NCI-H446 (cell line): ENCODE data around the gene NOB1.
A peak's percentile ranks its signal among the peaks of the same experiment; 100 is the strongest.
"Not testable (repeated sequence)": the region's sequence is repeated elsewhere in the genome, so short reads cannot be mapped to it uniquely, and the experiment has no call there.

Experiments
- DNase-seq, 2 experiments: peaks; one replicate each; lab custom pipeline; 2025; lab: John Stamatoyannopoulos, UW

Gene NOB1

DNA sequence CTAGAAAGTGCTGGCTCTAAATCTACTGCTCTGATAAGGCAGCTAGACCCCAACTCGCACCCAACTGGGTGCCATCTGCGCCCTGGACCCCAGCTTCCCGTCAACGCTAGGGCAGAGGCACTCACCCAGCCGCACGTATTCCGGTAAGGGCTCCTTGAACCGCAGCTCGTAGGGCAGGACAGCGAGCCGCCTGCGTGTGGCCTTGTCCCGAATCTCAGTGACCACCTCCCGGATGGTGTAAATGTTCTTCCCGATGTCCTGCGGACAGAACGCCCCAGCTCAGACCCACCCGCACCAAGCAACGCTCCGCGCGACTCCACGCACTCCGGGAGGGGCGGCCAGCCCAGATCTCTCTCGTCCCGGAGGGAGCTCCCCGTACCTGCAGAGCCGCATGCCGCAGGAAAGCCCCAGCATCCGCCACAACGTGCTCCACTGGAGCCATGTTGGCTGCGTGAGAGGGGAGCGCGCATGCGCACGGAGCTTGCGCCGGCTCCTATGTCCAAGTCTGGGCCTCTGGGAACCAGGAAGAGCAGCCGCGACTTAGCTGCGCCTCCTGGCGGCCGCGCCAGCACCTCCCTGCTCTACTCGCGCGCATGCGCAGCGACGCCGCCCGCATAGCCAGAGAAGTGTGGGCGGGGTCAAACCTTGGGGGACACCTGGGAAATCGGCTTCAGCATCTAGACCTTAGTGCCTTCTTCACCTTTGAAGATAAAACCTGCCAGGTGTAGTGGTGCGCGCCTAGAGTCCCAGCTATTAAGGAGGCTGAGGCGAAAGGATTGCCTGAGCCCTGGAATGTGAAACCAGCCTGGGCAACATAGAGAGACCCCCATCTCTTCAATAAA is at the start of gene NOB1:
TSS of gene NOB1 (minus strand) at position 458 of the 842 bp plus-strand sequence. CDS start at position 442, 16 bp downstream.
- peak; percentile 58 to 94 for DNase-seq

DNA sequence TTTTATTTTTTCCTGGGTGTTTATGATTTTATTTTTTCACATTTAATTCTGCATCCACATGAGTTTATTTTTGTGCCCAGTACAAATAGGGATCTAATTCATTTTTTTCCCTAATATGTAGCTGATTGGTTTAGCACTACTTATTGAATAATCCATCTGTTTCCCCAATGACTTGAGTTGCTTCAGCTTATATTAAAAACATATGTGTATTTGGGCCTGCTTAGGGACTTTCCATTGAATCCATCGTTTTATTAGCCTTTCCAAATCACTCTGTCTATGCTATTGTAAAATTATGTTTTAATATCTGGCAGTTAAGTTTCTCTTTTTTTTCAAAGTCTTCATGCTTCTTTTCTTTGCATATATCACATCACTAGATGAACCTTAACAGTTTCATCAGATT is 49.6 kb upstream of the NOB1 start:
- no peak for DNase-seq

DNA sequence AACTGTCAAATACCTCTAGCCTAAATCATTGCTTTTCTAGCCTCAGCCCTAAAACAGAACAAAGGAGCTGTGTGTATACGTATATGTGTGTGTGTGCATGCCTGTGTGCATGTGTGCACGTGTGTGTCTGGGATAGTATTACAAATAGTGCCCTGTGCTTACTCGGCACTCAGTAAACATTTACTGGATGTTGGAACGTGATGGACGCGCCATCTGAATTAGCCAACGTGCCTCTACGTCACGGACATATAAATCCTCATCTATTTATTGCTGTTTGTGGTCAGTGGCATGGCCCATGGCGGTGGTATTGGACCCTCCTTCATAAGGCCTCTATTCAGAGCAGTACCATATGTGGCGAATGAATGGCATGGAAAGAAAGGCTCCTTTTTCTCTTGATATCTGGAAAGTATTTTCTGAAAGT is 44.9 kb upstream of the NOB1 start:
- DNase-seq, result no peak

DNA sequence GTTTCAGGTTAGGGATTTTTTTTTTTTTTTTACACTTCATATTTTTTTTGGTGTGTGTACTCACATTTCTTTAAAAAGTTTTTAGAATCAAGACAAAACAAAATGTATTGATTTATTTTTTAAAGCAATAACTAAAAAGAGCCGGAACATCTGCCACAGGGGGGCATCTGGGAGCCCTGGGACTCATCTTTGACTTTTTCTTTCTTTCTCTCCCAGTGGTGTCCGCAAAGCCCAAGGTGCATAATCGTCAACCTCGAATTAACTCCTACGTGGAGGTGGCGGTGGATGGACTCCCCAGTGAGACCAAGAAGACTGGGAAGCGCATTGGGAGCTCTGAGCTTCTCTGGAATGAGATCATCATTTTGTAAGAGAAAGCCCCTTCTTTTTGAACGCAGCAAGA is 43.7 kb upstream of the NOB1 start:
- no peak for DNase-seq

DNA sequence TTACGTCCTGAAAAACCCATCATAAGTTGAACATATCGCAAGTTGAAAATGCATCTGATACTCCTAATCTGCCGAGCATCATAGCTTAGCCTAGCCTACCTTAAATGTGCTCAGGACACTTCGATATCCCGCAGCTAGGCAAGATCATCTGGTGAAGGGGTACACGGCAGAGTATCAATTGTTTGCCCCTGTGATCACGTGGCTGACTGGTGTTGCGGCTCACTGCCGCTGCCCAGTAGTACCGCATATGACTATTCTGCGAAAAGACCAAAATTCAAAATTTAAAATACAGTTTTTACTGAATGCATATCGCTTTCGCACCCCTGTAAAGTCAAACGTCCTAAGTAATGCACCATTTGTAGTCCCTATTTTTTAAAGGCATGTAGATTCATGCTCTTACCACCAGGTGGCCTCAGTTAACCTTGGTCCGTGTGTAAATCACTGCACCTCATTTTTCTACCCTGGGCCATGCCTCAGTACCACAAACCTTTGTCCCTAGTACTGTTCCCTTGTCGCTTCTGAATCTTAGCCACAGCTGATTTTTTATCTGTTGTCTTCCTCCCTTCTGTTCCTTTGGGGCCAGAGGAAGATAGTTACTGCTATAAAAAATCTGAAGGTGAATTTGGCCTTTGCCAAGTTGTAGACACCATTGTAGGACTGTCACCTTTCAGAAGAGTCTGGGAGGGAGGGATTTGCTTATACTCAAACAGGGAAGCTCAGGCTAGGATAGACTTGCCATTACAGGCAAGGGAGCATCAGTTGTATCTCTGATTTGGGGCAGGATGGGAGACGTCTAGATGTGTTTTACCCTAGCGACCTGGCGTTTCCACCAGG is 41.8 kb upstream of the NOB1 start:
- DNase-seq, result peak; percentile 5 to 56

DNA sequence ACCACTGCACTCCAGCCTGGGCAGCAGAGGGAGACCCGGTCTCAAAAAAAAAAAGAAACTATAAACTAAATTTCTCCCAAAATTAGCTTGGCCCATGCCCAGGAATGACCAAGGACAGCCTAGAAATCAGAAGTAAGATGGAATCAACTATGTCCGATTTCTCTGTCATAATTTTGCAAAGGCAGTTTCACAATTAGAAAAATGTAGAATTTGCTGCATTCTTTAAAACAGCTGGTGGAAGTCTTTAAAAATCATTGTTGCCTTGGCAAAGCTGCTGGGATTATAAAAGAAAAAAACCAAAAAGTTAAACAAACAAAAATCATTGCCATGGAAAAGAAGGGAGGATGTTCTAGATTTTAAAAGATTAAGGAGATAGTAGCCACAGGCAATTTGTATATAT is 39.8 kb upstream of the NOB1 start:
- no peak for DNase-seq

DNA sequence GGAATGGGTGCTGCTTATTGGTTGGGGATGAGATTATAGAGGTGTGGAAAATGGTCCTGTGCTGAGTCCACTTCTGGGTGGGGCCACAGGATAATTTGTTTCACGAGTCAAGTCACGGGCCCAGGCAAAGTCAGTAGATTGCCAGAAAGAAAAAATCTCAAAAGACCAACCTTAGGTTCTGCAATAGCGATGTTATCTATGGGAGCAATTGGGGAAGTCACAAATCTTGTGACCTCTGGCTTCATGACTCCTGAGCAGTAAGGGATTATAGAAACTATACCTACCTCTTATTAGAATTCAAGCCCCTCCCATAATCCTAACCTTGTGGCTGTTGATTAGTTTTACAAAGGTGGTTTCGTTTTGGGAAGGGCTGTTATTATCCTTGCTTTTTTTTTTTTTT is 38.8 kb upstream of the NOB1 start:
- no peak for DNase-seq

DNA sequence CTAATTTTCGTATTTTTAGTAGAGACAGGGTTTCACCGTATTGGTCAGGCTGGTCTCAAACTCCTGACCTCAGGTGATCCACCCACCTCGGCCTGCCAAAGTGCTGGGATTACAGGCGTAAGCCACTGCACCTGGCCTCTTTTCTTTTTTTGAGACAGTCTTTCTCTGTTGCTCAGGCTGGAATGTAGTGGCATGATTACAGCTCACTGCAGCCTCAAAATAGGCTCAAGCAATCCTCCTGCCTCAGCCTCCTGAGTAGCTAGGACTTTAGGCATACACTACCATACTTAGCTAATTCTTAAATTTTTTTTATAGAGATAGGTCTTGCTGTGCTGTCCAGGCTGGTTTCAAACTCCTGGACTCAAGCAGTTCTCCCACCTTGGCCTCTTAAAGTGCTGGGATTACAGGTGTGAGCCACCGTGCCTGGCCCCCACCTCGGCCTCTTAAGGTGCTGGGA is 36.7 kb upstream of the NOB1 start:
- DNase-seq, result not testable (repeated sequence)

DNA sequence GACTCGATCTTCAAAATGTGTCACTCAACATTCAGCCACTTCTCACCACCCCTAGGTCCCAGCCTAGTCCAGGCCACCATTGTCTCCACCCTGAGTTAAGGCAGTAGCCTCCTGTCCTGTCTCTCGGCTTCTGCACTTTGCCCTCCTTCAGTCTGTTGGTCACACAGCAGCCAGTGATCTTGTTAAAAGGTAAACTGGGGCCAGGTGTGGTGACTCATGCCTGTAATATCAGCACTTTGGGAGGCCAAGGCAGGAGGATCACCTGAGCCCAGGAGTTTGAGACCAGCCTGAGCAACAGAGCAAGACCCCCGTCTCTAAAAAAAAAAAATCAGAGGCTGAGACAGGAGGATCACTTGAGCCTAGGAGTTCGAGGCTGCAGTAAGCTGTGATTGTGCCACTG is 33.2 kb upstream of the NOB1 start:
- DNase-seq, result no peak

DNA sequence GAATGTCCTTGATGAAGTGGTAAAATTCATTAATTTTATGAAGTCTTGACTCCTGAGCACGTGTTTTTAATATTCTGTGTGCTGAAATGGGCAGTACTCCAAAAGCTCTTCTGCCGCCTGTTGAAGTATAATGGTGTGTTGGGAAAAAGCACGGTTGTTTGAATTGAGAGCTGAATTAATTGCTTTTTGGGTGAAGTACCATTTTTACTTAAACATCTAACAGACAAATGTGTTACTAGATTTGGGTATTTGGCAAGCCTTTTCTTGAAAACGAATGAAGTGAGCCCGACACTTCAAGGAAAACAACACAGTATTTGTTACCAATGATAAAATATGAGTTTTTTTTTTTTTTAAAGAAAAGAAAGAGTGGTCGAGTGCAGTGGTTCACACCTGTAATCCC is 29.9 kb upstream of the NOB1 start:
- DNase-seq, result no peak

DNA sequence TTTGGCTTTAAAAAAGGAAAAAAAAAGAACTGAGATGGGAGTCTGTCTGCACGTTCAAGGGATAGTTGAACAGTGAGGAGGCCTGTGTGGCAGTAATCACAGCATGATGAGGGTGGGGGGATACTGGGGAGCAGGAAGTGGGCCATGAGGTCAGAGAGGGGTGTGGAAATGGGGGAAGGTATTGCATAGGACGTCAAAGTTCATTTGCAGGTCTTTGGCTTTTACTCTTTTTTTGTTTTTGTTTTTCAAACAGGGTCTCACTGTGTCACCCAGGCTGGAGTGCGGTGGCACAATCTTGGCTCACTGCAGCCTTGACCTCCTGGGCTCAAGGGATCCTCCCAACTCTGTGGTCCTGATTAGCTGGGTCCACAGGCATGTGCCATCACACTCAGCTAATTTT is 26.4 kb upstream of the NOB1 start:
- no peak for DNase-seq

DNA sequence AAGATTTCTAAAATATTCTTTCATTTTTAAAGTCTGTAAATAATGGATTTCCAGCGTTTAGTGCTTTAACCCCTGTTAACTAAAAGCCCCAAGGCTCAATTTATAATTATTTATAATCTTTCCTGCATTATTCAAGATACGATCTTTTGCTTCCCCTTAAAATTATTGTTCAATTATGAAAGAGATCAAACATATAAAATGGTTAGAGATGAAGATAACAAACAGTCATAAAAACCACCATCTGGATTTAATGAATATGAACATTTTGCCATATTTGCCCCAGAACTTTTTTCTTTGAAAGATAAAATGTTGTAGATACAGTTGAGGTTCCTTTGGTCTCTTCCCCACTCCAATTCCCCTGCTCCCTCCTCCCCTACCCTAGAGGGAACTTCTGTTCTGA is 25.0 kb upstream of the NOB1 start:
- no peak for DNase-seq

DNA sequence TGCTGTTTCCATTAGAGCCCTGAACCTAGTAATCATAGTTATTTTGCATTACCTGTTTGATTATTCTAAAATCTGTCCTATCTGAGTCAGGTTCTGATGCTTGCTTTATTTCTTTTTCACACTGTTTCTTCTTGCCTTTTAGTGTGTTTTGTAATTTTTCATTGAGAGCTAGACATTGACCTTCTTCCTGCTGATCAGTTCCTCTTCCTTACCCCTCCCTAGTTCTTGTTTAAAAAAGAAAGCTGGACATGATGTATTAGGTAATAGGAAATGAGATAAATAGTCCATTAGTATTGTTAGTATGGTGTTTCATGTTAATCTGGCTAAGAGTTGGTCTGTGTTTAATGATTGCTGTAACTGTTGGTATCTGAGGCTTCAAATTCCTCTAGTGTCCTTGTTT is 20.8 kb upstream of the NOB1 start:
- DNase-seq, result no peak

DNA sequence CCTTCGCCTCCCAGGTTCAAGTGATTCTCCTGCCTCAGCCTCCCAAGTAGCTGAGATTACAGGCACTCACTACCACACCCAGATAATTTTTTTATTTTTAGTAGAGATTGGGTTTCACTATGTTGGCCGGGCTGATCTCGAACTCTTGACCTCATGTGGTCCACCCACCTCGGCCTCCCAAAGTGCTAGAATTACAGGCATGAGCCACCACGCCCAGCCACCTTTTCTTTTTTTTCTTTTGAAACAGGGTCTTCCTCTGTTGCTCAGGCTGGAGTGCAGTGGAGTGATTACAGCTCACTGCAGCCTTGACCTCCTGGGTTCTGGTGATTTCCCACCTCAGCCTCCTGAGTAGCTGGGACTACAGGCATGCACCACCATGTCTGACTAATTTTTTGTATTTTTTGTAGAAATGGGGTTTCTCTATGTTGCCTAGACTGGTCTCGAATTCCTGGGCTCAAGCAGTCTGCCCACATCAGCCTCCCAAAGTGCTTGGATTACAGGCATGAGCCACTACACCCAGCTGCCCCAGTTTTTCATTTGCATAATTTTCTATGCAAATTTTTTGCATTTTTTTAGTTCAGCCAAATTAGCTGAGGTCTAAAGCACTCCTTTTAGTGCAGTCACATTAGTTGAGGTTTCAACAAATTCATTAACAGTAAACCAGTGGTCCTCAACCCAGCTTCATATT is 18.7 kb upstream of the NOB1 start:
- DNase-seq, result no peak

DNA sequence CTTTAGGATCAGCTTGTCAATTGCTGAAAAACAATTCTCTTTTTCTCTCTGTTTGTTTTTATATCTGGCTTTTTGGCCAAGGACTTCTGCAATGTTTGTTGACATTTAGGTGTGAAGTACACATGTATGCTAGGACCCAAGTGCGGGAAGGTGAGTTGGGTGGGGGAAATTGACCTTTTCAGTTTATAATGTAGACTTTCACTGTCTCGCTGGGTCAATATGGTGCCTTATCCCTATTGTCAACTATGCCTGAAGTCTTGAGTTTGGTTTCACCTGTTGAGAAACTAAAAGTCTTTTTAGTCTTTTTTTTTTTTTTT is 16.9 kb upstream of the NOB1 start:
- no peak for DNase-seq

DNA sequence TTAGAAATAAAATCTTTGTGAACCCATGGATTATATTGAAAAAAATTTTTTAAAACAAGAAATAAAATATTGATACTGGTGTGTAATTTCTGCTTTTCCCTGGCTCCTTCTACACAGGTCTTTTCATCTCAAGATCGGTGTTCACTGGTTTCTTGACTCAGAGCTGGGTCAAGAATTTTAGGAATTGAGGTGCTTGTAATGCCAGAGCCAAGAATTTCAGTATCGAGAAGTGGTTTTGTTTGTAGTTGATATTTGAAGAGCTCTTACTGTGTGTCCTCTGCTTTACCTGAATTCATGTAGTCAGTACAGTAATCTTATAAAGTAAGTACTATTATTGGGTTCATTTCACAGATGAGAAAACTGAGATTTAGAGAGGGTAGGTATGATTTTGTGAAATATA is 14.7 kb upstream of the NOB1 start:
- no peak for DNase-seq

DNA sequence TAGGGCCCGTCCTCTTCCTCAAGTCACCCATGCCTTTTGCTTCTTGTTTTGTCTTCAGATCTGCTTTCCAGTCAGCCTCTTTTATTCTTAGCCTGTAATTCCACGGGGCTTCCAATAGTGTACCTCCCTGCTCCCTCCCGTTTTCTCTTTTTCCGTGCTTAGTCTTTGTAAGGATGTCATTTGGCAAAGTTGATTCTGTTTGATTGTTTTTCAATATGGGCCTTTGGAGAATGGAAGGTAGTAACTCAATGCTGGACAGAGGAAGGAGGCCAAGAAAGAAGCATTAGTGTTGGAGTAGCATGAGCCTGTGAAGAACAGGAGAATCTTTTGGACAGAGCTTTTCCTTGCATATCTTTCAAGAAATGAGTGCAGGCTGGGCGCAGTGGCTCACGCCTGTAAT is 13.9 kb upstream of the NOB1 start:
- DNase-seq, result no peak

DNA sequence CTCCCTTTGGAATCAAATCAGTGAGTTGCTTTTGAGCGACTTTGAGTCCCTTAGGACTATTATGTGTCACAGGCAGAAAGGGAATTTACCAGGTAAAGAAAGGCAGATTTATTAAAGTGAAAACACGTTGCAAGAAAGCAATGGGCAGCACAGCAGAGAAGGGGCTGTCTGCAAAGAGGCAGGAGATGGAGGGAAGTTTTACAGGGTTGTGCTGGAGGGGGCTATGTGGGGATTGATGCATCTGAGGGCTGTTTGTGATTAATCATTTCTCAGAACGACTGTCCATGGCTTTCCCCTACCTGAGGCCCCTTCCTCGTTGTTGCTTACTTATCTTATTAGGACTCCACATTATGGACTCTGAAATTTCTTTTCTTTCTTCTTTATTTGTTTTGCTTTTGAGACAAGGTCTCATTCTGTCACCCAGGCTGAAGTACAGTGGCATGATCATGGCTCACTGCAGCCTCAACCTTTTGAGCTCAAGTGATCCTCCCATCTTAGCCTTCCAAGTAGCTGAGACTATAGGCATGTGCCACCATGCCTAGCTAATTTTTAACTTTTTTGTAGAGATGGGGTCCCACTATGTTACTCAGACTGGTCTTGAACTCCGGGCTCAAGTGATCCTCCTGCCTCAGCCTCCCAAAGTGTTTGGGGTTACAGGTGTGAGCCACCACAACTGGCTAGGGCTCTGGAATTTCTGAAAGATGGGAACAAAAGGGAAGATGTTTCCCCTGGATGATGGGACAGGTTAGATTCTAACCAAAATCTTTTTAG is 12.9 kb upstream of the NOB1 start:
- DNase-seq, result no peak

DNA sequence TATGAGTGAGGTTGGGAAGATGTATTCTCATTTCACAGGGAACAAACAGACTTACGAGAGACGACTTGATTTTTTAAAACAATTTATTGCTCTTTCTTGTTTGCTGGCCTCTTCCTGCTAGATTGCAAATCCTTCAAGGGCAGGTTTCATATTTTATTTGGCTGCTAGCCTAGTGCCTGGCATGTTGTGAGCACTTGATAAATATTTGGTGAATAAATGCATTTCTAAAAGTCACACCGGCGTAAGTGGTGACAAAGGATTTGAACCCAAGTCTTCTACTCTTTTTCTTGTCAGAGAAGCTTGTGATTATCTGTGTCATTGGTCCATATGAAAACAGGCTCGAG is 8.8 kb upstream of the NOB1 start:
- DNase-seq, result no peak

DNA sequence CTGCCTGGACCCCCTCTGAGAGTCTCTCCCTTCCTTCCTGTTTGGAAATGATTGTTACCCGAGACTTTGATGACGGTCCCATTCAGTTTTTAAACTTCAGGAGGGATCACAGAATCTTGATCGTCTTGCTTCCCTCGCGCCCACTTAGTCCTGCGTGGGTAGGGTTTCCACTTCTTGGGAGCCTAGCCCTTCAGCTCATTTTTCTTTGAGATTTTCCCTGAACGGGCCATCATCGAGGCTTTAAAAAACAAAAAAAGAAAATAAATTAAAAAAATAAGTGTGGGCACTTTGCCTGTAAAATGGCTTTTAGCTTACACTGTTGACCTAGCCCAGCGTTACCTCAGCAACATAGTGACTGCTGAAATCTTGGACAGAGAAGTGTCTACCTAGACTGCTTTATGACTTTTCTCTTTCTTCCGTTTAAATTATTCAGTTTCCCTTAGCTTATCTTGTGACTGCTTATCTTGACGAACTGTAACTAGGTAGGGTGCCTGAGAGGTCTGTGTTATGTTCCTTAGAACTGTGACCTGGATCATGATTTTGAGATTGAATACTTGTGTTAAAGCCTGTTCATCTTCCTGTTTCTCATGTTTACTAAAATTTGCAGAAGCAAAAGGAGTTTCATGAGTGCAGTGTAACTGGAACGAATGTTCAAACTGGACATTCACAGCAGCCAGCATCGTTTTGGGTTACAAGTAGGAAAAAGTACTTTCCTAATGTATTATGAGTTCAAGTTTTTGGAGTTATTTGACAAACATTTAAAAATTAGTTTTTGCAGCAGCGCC is 8.3 kb upstream of the NOB1 start:
- DNase-seq, result no peak
